NCI-H2196 (cell line): Measurements from ENCODE around the gene PPP1R15A.
"Not testable (repeated sequence)": the region's sequence is repeated elsewhere in the genome, so short reads cannot be mapped to it uniquely, and the experiment has no call there.

Experiments used
- DNase-seq: peaks from one replicate; lab custom pipeline; 2025; ENCODE audit not compliant: unreplicated experiment; lab: John Stamatoyannopoulos, UW

The PPP1R15A gene

GRCh38 chr19:48872182-48872883 is at the start of gene PPP1R15A:
TSS of gene PPP1R15A (plus strand) at chr19:48872421. CDS start at chr19:48873234, 813 bp downstream.
- peak; percentile 97 for DNase-seq

- no peak for DNase-seq
These were observed 49.7 kb upstream of the PPP1R15A start for GRCh38 chr19:48822514-48822913.

GRCh38 chr19:48826606-48827020 is 45.6 kb upstream of the PPP1R15A start:
- DNase-seq: peak; percentile 50

- DNase-seq: no peak
These were observed 42.1 kb upstream of the PPP1R15A start for GRCh38 chr19:48830088-48830487.

- DNase-seq: no peak
These were observed 41.3 kb upstream of the PPP1R15A start for GRCh38 chr19:48830965-48831364.

GRCh38 chr19:48833049-48833448 is 39.2 kb upstream of the PPP1R15A start:
- no peak for DNase-seq

- no peak for DNase-seq
These were observed 38.2 kb upstream of the PPP1R15A start for GRCh38 chr19:48833977-48834376.

- DNase-seq: peak; percentile 95
These were observed 36.5 kb upstream of the PPP1R15A start for GRCh38 chr19:48835734-48836088.

- DNase-seq: peak; percentile 20
These were observed 35.9 kb upstream of the PPP1R15A start, which contains the start of gene HSD17B14 for GRCh38 chr19:48836089-48837017. TSS of gene HSD17B14 (minus strand) at chr19:48836491. CDS start at chr19:48836411, 80 bp downstream.

- DNase-seq: peak; percentile 52
These were observed 35.1 kb upstream of the PPP1R15A start for GRCh38 chr19:48837051-48837524.

- no peak for DNase-seq
These were observed 34.5 kb upstream of the PPP1R15A start for GRCh38 chr19:48837687-48838086.

GRCh38 chr19:48841047-48841446 is 31.2 kb upstream of the PPP1R15A start:
- DNase-seq: no peak

GRCh38 chr19:48841571-48841970 is 30.6 kb upstream of the PPP1R15A start:
- no peak for DNase-seq

GRCh38 chr19:48842789-48843162 is 29.4 kb upstream of the PPP1R15A start:
- peak; percentile 63 for DNase-seq

- peak; percentile 44 for DNase-seq
These were observed 27.7 kb upstream of the PPP1R15A start for GRCh38 chr19:48844472-48844871.

- no peak for DNase-seq
These were observed 26.8 kb upstream of the PPP1R15A start for GRCh38 chr19:48845384-48845783.

- DNase-seq: not testable (repeated sequence)
These were observed 25.6 kb upstream of the PPP1R15A start for GRCh38 chr19:48846659-48847058.

GRCh38 chr19:48852292-48852691 is 19.9 kb upstream of the PPP1R15A start:
- no peak for DNase-seq

- DNase-seq: no peak
These were observed 18.7 kb upstream of the PPP1R15A start for GRCh38 chr19:48853483-48853882.

- no peak for DNase-seq
These were observed 18.1 kb upstream of the PPP1R15A start for GRCh38 chr19:48854103-48854502.

- no peak for DNase-seq
These were observed 15.3 kb upstream of the PPP1R15A start for GRCh38 chr19:48856921-48857320.
